Spleen (tissue), 11 donors: ENCODE results near the gene ADH5. TPM values are rescaled to one million over a fixed set of nuclear protein-coding genes. Genes with fewer than 3 reads are reported as not detected.
"Not testable (repeated sequence)": the region's sequence is repeated elsewhere in the genome, so short reads cannot be mapped to it uniquely, and the experiment has no call there.

Experiments used
- DNase-seq: peaks from one replicate; pipeline ENCODE4 v3.0.0-alpha.2; 2020
- H3K27ac ChIP-seq, 8 donors: fragments of 200-600 bp; sonication (generic) in 7 of 8; 1 replicate in 4 of 8; 2 replicates in 4 of 8; pipeline versions ENCODE4 v1.5.0 to v1.8.0; 2016 to 2021; ENCODE audit warnings: inconsistent platforms in 4 of 8, mild to moderate bottlenecking in 4 of 8, moderate library complexity in 1 of 8
- H3K27me3 ChIP-seq, 7 donors: fragments of 200-600 bp; sonication (generic) in 6 of 7; replicated peaks in 1 of 7; 1 replicate in 4 of 7; 2 replicates in 3 of 7; pipeline versions ENCODE4 v1.5.0 to v1.8.0; 2016 to 2021; ENCODE audit warnings: inconsistent platforms in 3 of 7, mild to moderate bottlenecking in 1 of 7
- H3K36me3 ChIP-seq, 6 donors: fragments of 200-600 bp; sonication (generic) in 5 of 6; 1 replicate in 4 of 6; 2 replicates in 2 of 6; pipeline versions ENCODE4 v1.5.0 to v1.8.0; 2016 to 2021; ENCODE audit warnings: inconsistent platforms in 2 of 6
- H3K4me1 ChIP-seq, 6 donors: fragments of 200-600 bp; sonication (generic) in 5 of 6; 1 replicate in 3 of 6; 2 replicates in 3 of 6; pipeline versions ENCODE4 v1.5.0 to v1.8.0; 2016 to 2021; ENCODE audit warnings: inconsistent platforms in 3 of 6
- H3K4me3 ChIP-seq, 8 donors: fragments of 200-600 bp; sonication (generic) in 7 of 8; 1 replicate in 4 of 8; 2 replicates in 4 of 8; pipeline versions ENCODE4 v1.5.0 to v1.8.0; 2016 to 2021; ENCODE audit warnings: inconsistent platforms in 4 of 8, mild to moderate bottlenecking in 4 of 8, moderate library complexity in 2 of 8
- H3K9me3 ChIP-seq, 8 donors: fragments of 200-600 bp; sonication (generic) in 7 of 8; 1 replicate in 4 of 8; 2 replicates in 4 of 8; pipeline versions ENCODE4 v1.5.0 to v1.8.0; 2016 to 2021; ENCODE audit warnings: inconsistent platforms in 4 of 8
- CTCF ChIP-seq, 11 experiments: fragments of 200-600 bp in 7 of 11; fragments of 450-650 bp in 4 of 11; sonication (generic) in 4 of 11; IDR thresholded peaks in 8 of 11; conservative IDR thresholded peaks in 3 of 11; 1 replicate in 7 of 11; 2 replicates in 4 of 11; pipeline versions ENCODE4 v1.4.0 to v1.8.0; 2016 to 2021; ENCODE audit warnings: antibody characterized with exemption in 11 of 11, inconsistent platforms in 4 of 11, mild to moderate bottlenecking in 1 of 11
- POLR2A ChIP-seq, 3 donors: fragments of 450-650 bp; IDR thresholded peaks; one replicate each; pipeline ENCODE4 v1.5.1; 2017; ENCODE audit warnings: antibody characterized with exemption in 3 of 3, mild to moderate bottlenecking in 1 of 3
- POLR2AphosphoS5 ChIP-seq, 3 donors: sonication (generic); formaldehyde crosslinking; IDR thresholded peaks; one replicate each; pipeline ENCODE4 v1.5.1; 2017; ENCODE audit warnings: antibody characterized with exemption in 3 of 3
- WGBS, 5 donors: extraction: QIAGEN DNeasy Blood & Tissue Kit in 3 of 5; methylation state at CpG; one replicate each; pipeline versions ENCODE4 v1.1.5 to v1.1.7; 2013 to 2018; 5-methylcytosine and 5-hydroxymethylcytosine counted together
- intact Hi-C: fragments of 100-400 bp; cut with DNase I; formaldehyde crosslinking; loops from one replicate; pipeline ENCODE4 v1.15.0; 2023; ENCODE audit warnings: low total_unique reads
- polyA plus RNA-seq, 3 donors: library from polyadenylated mRNA; stranded (reverse); fragments of 200-250 nt; gene quantifications; one replicate each; pipeline ENCODE4 v1.2.1, GENCODE V29; 2013
- total RNA-seq, 7 donors: library from RNA; depleted of rRNA in 3 of 7; stranded (reverse); fragments of >200 nt in 3 of 7; fragmentation: NEBNext Ultra II Directional in 4 of 7; extraction: Animal tissue kit (Norgen Biotek cat#: 25700) in 4 of 7; gene quantifications; one replicate each; pipeline versions ENCODE4 v1.1.0 to v1.2.1, GENCODE V29; 2016 to 2021
- donor health status: healthy with polysubstance abuse.
- donor health status: DM: no; HTN: no; CAD: no; lungs with moderate emphysema.
- donor health status: DM: no; HTN: no; CAD: no.
- donor health status: Bipolar disorder and iron deficiency.
- donor health status: healthy.
- donor health status: DM: no; HTN: no; CAD: no.
- donor health status: DM: yes; HTN: yes; CAD: no.

ADH5 gene
- total and polyA plus RNA-seq, 10 donors: 54.2 to 93.1 (median 74.4) TPM

- Histone ChIP-seq H3K36me3 (no peaks in the 10 kb centered on the region), H3K27me3 (no peaks in the 10 kb centered on the region), H3K4me3 (no peak overlapping the region), H3K27ac (peak overlapping the region in 1 of 8 donors; percentile 37), H3K9me3 (no peaks in the 10 kb centered on the region), H3K4me1 (peaks cover 0 to 8% (median 2%) of the 10 kb centered on the region in 6 donors)
- no peak for TF ChIP-seq POLR2A (IDR thresholded peaks at IDR 0.05)
- TF ChIP-seq CTCF (IDR thresholded peaks at IDR 0.05 in 8 of 11, conservative IDR thresholded peaks at IDR 0.05 in 3 of 11): no peak
- no peak for TF ChIP-seq POLR2AphosphoS5 (IDR thresholded peaks at IDR 0.05)
- WGBS, 5 donors: 87 to 97% (median 91%) methylated on average over 2 of the region's 2 CpGs
- DNase-seq: no peak
- intact Hi-C loops: no loop called here
Observed at GRCh38 chr4:99102634-99103033, 14.0 kb upstream of the ADH5 start.

DNA sequence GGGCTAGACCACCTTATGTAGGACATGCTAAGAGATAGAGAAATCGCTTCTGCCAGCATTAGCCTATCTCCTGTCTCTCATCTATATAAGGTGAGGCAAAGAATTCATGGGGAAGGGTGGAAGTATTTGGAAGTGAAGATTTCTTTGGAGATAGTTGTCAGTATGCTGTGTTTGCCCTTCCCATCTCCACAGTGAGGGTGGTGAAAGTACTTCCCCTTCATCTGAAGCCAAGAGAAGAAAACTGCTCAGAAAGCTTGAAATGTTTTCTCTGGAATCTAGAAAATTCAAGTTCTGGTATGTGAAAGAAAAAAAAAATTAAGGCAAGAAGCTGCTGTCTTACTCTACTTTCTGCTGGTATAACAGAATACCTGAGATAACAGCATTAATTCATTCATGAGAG is 12.3 kb upstream of the ADH5 start:
- intact Hi-C loops: no loop called here
- WGBS, 5 donors: 89 to 100% (median 95%) methylated on average over 1 of the region's 1 CpG
- no peak for DNase-seq

DNA sequence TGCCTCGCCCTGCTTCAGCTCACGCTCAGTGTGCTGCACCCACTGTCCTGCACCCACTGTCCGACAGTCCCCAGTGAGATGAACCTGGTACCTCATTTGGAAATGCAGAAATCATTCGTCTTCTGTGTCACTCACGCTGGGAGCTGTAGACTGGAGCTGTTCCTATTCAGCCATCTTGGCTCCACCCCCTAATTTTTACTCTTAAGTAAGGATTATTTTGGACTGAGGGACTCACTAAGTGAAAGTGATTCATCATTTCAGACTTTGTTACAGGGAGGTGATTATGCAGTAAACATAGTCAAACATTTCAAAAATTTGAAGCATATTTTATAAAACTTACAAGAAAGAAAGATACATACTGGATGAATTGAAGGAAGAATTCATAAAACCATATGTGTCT is 11.2 kb upstream of the ADH5 start:
- H3K4me3 ChIP-seq, DNase-seq, H3K9me3 ChIP-seq, H3K27me3 ChIP-seq, H3K36me3 ChIP-seq, H3K4me1 ChIP-seq, intact Hi-C loops, H3K27ac ChIP-seq: not testable (repeated sequence)
- WGBS, 5 donors: 73 to 94% (median 78%) methylated on average over 5 of the region's 5 CpGs

More for the DNA sequence above, 12.3 kb upstream of the ADH5 start:
- no peak overlapping the region for H3K27ac ChIP-seq
- H3K27me3 ChIP-seq: no peaks in the 10 kb centered on the region
- H3K4me1 ChIP-seq: peaks cover 0 to 8% (median 2%) of the 10 kb centered on the region in 6 donors
- H3K9me3 ChIP-seq: no peaks in the 10 kb centered on the region
- no peak overlapping the region for H3K4me3 ChIP-seq
- H3K36me3 ChIP-seq: no peaks in the 10 kb centered on the region
- TF ChIP-seq POLR2A (IDR thresholded peaks at IDR 0.05) (no peak), CTCF (IDR thresholded peaks at IDR 0.05 in 8 of 11, conservative IDR thresholded peaks at IDR 0.05 in 3 of 11) (no peak), POLR2AphosphoS5 (IDR thresholded peaks at IDR 0.05) (no peak)

DNA sequence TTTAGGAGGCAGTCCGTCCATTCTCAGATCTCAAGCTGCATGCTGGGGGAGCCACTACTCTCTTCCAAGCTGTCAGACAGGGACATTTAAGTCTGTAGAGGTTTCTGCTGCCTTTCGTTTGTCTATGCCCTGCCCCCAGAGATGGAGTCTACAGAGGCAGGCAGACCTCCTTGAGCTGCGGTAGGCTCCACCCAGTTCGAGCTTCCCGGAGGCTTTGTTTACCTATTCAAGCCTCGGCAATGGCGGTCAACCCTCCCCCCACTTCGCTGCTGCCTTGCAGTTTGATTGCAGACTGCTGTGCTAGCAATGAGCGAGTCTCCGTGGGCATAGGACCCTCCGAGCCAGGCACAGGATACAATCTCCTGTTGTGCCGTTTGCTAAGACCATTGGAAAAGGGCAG is 10.7 kb upstream of the ADH5 start:
- no peak for TF ChIP-seq POLR2AphosphoS5 (IDR thresholded peaks at IDR 0.05)
- TF ChIP-seq CTCF (IDR thresholded peaks at IDR 0.05 in 8 of 11, conservative IDR thresholded peaks at IDR 0.05 in 3 of 11): no peak
- TF ChIP-seq POLR2A (IDR thresholded peaks at IDR 0.05): no peak
- H3K27ac ChIP-seq: no peak overlapping the region
- intact Hi-C loops: no loop called here
- peaks cover 0 to 8% (median 2%) of the 10 kb centered on the region in 6 donors for H3K4me1 ChIP-seq
- no peaks in the 10 kb centered on the region for H3K27me3 ChIP-seq
- no peaks in the 10 kb centered on the region for H3K36me3 ChIP-seq
- WGBS, 5 donors: 86 to 94% (median 92%) methylated on average over 9 to 12 of the region's 12 CpGs
- no peak for DNase-seq
- no peaks in the 10 kb centered on the region for H3K9me3 ChIP-seq
- H3K4me3 ChIP-seq: no peak overlapping the region

DNA sequence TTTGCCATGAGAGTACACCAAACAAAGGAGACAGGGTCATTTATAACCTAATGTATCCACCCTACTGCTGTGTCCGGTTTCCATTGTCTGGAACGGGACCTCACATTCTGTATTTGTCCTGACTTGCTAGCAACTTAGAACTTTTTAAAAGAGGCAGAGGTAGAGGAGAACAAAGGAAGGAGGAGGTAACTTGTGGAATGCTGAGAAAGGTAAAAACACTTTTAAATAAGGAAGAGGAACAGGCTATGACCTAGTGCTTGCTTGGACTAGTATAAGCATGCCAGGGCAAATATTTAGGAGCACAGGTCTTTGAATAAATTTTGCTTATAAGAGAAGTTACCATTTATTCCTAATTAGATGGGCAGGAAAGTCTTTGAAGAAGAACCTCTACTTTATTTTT is 3.3 kb upstream of the ADH5 start:
- intact Hi-C loops: not testable (repeated sequence)

More for the DNA sequence above, 3.3 kb upstream of the ADH5 start:
- H3K27ac ChIP-seq, DNase-seq, H3K4me3 ChIP-seq, H3K27me3 ChIP-seq, H3K36me3 ChIP-seq, H3K9me3 ChIP-seq: not testable (repeated sequence)
- peaks cover 6 to 50% (median 29%) of the 10 kb centered on the region in 6 donors for H3K4me1 ChIP-seq
- WGBS, 5 donors: 87 to 99% (median 92%) methylated on average over 2 of the region's 2 CpGs
